DMS114 treated with DMSO at 0.1 percent for 48 hours (cell line): Measurements from ENCODE around the gene KCP.
"Not testable (repeated sequence)": the region's sequence is repeated elsewhere in the genome, so short reads cannot be mapped to it uniquely, and the experiment has no call there.

ENCODE experiments used
- DNase-seq: peaks from one replicate; lab custom pipeline; 2025; ENCODE audit not compliant: unreplicated experiment; lab: John Stamatoyannopoulos, UW

KCP gene

GRCh38 chr7:128910569-128910945, at the start of gene KCP:
Gene KCP, minus strand, starts transcription at chr7:128910709. Its CDS starts 33 bp downstream, at chr7:128910676.
- no peak for DNase-seq

- no peak for DNase-seq
Observed at GRCh38 chr7:128959296-128959695, 48.8 kb upstream of the KCP start.

GRCh38 chr7:128955981-128956380, 45.5 kb upstream of the KCP start:
- DNase-seq, result no peak

GRCh38 chr7:128954830-128955802, 44.6 kb upstream of the KCP start:
- no peak for DNase-seq

GRCh38 chr7:128954150-128954549, 43.6 kb upstream of the KCP start:
- DNase-seq, result no peak

- DNase-seq, result no peak
Observed at GRCh38 chr7:128951296-128951695, 40.8 kb upstream of the KCP start.

GRCh38 chr7:128948976-128949760, 38.7 kb upstream of the KCP start:
- DNase-seq, result no peak

GRCh38 chr7:128948312-128948973, 37.9 kb upstream of the KCP start:
- no peak for DNase-seq

- no peak for DNase-seq
Observed at GRCh38 chr7:128947854-128948253, 37.3 kb upstream of the KCP start.

GRCh38 chr7:128946936-128947830, 36.7 kb upstream of the KCP start:
- DNase-seq, result no peak

- DNase-seq, result no peak
Observed at GRCh38 chr7:128945668-128946366, 35.3 kb upstream of the KCP start.

- no peak for DNase-seq
Observed at GRCh38 chr7:128944487-128945236, 34.2 kb upstream of the KCP start.

GRCh38 chr7:128943251-128943650, 32.7 kb upstream of the KCP start:
- not testable (repeated sequence) for DNase-seq

GRCh38 chr7:128941946-128942526, 31.5 kb upstream of the KCP start:
- DNase-seq, result no peak

- DNase-seq, result no peak
Observed at GRCh38 chr7:128941323-128941890, 30.9 kb upstream of the KCP start.

- DNase-seq, result no peak
Observed at GRCh38 chr7:128940494-128941322, 30.2 kb upstream of the KCP start.

GRCh38 chr7:128939861-128940410, 29.4 kb upstream of the KCP start:
- no peak for DNase-seq
